ENCODE measurements around the gene BLM.

DNA sequence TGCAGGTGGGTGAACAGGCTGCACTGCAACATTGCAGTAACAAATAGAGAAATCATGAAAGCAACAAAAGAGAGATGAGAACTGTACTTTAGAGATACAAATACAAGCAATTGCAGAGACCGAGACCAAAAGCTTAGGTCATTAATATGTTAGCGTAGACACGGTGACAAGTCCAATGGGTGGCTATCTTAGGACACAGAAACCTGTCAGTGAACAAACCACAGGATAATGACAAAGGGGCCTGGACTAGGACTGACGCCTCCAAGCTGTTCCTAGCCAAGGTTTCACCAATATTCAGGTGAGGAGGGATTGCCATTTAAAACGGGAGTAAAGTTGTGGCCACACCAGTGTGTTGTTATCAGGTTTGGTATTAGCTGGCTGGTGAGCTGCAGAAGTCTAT, 41.7 kb upstream of the BLM start:
- TF ChIP-seq, protein P1, sequence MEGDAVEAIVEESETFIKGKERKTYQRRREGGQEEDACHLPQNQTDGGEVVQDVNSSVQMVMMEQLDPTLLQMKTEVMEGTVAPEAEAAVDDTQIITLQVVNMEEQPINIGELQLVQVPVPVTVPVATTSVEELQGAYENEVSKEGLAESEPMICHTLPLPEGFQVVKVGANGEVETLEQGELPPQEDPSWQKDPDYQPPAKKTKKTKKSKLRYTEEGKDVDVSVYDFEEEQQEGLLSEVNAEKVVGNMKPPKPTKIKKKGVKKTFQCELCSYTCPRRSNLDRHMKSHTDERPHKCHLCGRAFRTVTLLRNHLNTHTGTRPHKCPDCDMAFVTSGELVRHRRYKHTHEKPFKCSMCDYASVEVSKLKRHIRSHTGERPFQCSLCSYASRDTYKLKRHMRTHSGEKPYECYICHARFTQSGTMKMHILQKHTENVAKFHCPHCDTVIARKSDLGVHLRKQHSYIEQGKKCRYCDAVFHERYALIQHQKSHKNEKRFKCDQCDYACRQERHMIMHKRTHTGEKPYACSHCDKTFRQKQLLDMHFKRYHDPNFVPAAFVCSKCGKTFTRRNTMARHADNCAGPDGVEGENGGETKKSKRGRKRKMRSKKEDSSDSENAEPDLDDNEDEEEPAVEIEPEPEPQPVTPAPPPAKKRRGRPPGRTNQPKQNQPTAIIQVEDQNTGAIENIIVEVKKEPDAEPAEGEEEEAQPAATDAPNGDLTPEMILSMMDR (IDR thresholded peaks at IDR 0.05): no peak
- TF ChIP-seq POLR2A (IDR thresholded peaks at IDR 0.05) (no peak), POLR2AphosphoS5 (IDR thresholded peaks at IDR 0.05) (no peak)

All from breast epithelium (tissue), 3 donors.